ENCODE measurements around the gene SAMD11. TPM values are rescaled to one million over a fixed set of nuclear protein-coding genes. Genes with fewer than 3 reads are reported as not detected.

SAMD11 gene
- polyA plus RNA-seq, 1 donor from 2014 or later, result not detected

GRCh38 chr1:931380-932172, 7.9 kb downstream of the SAMD11 start:
- peaks cover 21% of the 10 kb centered on the region for H3K27me3 Mint-ChIP-seq
- H3K36me3 Mint-ChIP-seq, result no peaks in the 10 kb centered on the region
- no peak overlapping the region for H3K4me3 Mint-ChIP-seq
- no peak overlapping the region for H3K27ac Mint-ChIP-seq
- H3K4me1 Mint-ChIP-seq, result peaks cover 0 to 6% (median 5%) of the 10 kb centered on the region in 3 donors
- H3K9me3 Mint-ChIP-seq, result no peaks in the 10 kb centered on the region

GRCh38 chr1:932173-932510, 8.4 kb downstream of the SAMD11 start:
- Mint-ChIP-seq H3K27ac (no peak overlapping the region), H3K9me3 (no peaks in the 10 kb centered on the region), H3K4me1 (peaks cover 0 to 6% (median 5%) of the 10 kb centered on the region in 3 donors), H3K27me3 (peaks cover 17% of the 10 kb centered on the region), H3K4me3 (no peak overlapping the region), H3K36me3 (no peaks in the 10 kb centered on the region)

GRCh38 chr1:932776-933602, 9.3 kb downstream of the SAMD11 start:
- Mint-ChIP-seq H3K27me3 (peaks cover 17% of the 10 kb centered on the region), H3K4me3 (peak overlapping the region in 1 of 4 donors; percentile 82), H3K4me1 (peaks cover 0 to 6% (median 5%) of the 10 kb centered on the region in 3 donors), H3K27ac (no peak overlapping the region), H3K9me3 (no peaks in the 10 kb centered on the region), H3K36me3 (no peaks in the 10 kb centered on the region)

GRCh38 chr1:933603-933940, 9.8 kb downstream of the SAMD11 start:
- Mint-ChIP-seq H3K27ac (no peak overlapping the region), H3K27me3 (peaks cover 21% of the 10 kb centered on the region), H3K9me3 (no peaks in the 10 kb centered on the region), H3K36me3 (no peaks in the 10 kb centered on the region), H3K4me3 (no peak overlapping the region), H3K4me1 (peaks cover 0 to 6% (median 5%) of the 10 kb centered on the region in 3 donors)

GRCh38 chr1:934991-935750, 11.4 kb downstream of the SAMD11 start:
- peak overlapping the region in 1 of 4 donors; percentile 45 for H3K4me3 Mint-ChIP-seq
- peaks cover 22% of the 10 kb centered on the region for H3K27me3 Mint-ChIP-seq
- no peak overlapping the region for H3K27ac Mint-ChIP-seq
- H3K36me3 Mint-ChIP-seq, result no peaks in the 10 kb centered on the region
- H3K4me1 Mint-ChIP-seq, result peaks cover 0 to 5% (median 4%) of the 10 kb centered on the region in 3 donors
- H3K9me3 Mint-ChIP-seq, result no peaks in the 10 kb centered on the region

- no peaks in the 10 kb centered on the region for H3K36me3 Mint-ChIP-seq
- peaks cover 0 to 8% (median 4%) of the 10 kb centered on the region in 3 donors for H3K4me1 Mint-ChIP-seq
- H3K27me3 Mint-ChIP-seq, result peaks cover 26% of the 10 kb centered on the region
- H3K4me3 Mint-ChIP-seq, result no peak overlapping the region
- no peaks in the 10 kb centered on the region for H3K9me3 Mint-ChIP-seq
- no peak overlapping the region for H3K27ac Mint-ChIP-seq
These were observed 12.1 kb downstream of the SAMD11 start for GRCh38 chr1:935751-936231.

GRCh38 chr1:936348-937264, 12.9 kb downstream of the SAMD11 start:
- H3K9me3 Mint-ChIP-seq, result no peaks in the 10 kb centered on the region
- no peak overlapping the region for H3K27ac Mint-ChIP-seq
- H3K4me3 Mint-ChIP-seq, result no peak overlapping the region
- H3K4me1 Mint-ChIP-seq, result peaks cover 0 to 7% (median 2%) of the 10 kb centered on the region in 3 donors
- peaks cover 26% of the 10 kb centered on the region for H3K27me3 Mint-ChIP-seq
- H3K36me3 Mint-ChIP-seq, result no peaks in the 10 kb centered on the region

- no peak overlapping the region for H3K27ac Mint-ChIP-seq
- no peaks in the 10 kb centered on the region for H3K36me3 Mint-ChIP-seq
- peaks cover 26% of the 10 kb centered on the region for H3K27me3 Mint-ChIP-seq
- H3K9me3 Mint-ChIP-seq, result no peaks in the 10 kb centered on the region
- peaks cover 0 to 7% (median 0%) of the 10 kb centered on the region in 3 donors for H3K4me1 Mint-ChIP-seq
- peak overlapping the region in 1 of 4 donors; percentile 43 for H3K4me3 Mint-ChIP-seq
These were observed 13.8 kb downstream of the SAMD11 start for GRCh38 chr1:937521-937920.

DNA sequence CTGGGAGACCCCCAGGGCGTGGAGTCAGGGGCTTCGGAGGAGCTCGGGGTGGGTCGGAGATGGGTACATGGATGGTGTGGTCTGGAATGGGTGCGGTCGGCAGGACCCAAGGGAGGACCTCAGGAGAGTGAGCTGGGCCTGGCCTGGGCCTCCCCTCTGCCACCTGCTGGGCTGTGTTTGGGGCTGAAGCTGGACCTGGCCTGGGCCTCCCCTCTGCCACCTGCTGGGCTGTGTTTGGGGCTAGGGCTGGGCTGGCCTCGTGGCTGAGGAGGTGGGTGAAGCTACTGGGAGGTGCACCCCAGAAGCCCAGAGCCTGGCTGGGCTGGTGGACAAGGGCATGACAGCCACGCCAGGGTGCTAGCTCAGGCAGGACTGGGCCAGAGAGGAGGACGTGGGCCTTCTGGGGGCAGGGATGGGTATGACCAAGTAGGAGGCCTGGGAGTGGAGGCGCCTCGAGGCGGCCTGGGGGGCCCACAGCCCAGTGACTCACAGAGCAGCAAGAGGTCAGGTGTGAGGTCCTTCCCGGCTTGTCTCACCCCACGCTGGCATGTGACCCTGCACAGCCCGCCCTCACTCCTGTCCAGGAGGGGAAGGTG, 14.5 kb downstream of the SAMD11 start:
- peak overlapping the region in 1 of 4 donors; percentile 43 for H3K4me3 Mint-ChIP-seq
- peaks cover 0 to 7% (median 0%) of the 10 kb centered on the region in 3 donors for H3K4me1 Mint-ChIP-seq
- H3K36me3 Mint-ChIP-seq, result no peaks in the 10 kb centered on the region
- peaks cover 24% of the 10 kb centered on the region for H3K27me3 Mint-ChIP-seq
- no peak overlapping the region for H3K27ac Mint-ChIP-seq
- no peaks in the 10 kb centered on the region for H3K9me3 Mint-ChIP-seq

- H3K4me1 Mint-ChIP-seq, result peaks cover 0 to 7% (median 0%) of the 10 kb centered on the region in 3 donors
- no peak overlapping the region for H3K27ac Mint-ChIP-seq
- no peaks in the 10 kb centered on the region for H3K9me3 Mint-ChIP-seq
- H3K36me3 Mint-ChIP-seq, result no peaks in the 10 kb centered on the region
- peak overlapping the region in 1 of 4 donors; percentile 23 for H3K4me3 Mint-ChIP-seq
- peaks cover 24% of the 10 kb centered on the region for H3K27me3 Mint-ChIP-seq
These were observed 15.2 kb downstream of the SAMD11 start for GRCh38 chr1:938711-939489.

GRCh38 chr1:939511-940106, 15.9 kb downstream of the SAMD11 start:
- Mint-ChIP-seq H3K9me3 (no peaks in the 10 kb centered on the region), H3K27me3 (peaks cover 24% of the 10 kb centered on the region), H3K4me3 (peak overlapping the region in 1 of 4 donors; percentile 17)

DNA sequence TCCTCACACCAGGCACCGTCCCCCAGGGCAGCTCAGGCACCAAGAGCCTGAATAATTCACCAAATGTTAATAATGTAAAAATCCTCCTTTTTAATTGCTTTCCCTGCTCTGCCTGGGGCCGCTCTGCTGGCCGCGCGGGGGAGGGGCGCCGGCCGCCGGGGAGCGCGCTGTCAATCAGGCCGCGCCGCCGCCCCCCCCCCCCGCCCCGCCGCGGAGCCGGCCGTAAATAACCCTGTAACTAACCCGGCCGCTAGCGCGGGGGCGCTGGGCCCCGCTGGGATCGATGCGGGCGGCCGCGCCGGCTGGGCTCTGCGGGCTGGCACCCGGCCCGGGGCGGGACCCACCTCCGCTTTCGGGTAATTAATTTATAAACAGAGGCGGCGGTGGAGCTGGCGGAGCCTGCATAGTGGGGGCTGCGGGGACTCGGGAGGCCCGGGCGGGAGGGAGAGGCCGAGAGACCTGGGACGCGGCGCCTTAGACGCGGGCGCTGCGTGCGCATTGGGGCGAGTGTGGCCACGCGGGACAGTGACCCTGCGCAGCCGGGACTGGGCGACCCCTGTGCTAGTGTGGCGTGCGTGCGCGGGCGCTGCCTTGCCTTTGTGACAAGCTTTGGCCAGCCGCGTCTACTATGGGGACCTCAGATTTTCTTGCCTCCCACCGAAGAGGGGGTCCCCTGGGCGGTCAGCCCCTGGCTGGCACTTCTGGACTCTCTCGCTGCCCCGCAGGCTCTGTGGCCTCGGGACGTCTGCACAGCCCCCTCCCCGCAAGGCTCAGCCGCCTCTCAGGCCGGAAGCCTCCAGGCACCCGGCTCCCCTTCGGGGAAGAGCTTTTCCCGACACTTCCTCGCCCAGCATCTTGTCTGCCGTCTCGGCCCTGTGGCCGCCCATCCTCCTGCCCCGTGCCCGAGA, 16.6 kb downstream of the SAMD11 start:
- H3K27ac Mint-ChIP-seq, result peak overlapping the region in 2 of 3 donors; percentile 67 to 73
- no peaks in the 10 kb centered on the region for H3K9me3 Mint-ChIP-seq
- H3K4me1 Mint-ChIP-seq, result peaks cover 0 to 6% (median 0%) of the 10 kb centered on the region in 3 donors
- H3K4me3 Mint-ChIP-seq, result peak overlapping the region; percentile 78 to 94 (median 84)
- peaks cover 19% of the 10 kb centered on the region for H3K27me3 Mint-ChIP-seq
- peaks cover 1% of the 10 kb centered on the region for H3K36me3 Mint-ChIP-seq

More at GRCh38 chr1:939511-940106, 15.9 kb downstream of the SAMD11 start:
- Mint-ChIP-seq H3K36me3 (no peaks in the 10 kb centered on the region), H3K27ac (no peak overlapping the region), H3K4me1 (peaks cover 0 to 7% (median 0%) of the 10 kb centered on the region in 3 donors)

Measured in IgD-negative memory B cell (primary cell).